HCEC 1CT (cell line): Measurements from ENCODE around the gene PDIA4.
A peak's percentile ranks its signal among the peaks of the same experiment; 100 is the strongest.
"Not testable (repeated sequence)": the region's sequence is repeated elsewhere in the genome, so short reads cannot be mapped to it uniquely, and the experiment has no call there.

Experiments used
- DNase-seq: peaks from one replicate; pipeline ENCODE4 v3.0.0-alpha.2; 2017

PDIA4 gene

GRCh38 chr7:149030439-149030838 lies 2.1 kb upstream of the PDIA4 start:
- not testable (repeated sequence) for DNase-seq

- peak; percentile 11 for DNase-seq
Observed at GRCh38 chr7:149027611-149028345, 527 bp downstream of the PDIA4 start.

- no peak for DNase-seq
Observed at GRCh38 chr7:149027055-149027454, 1.2 kb downstream of the PDIA4 start.

GRCh38 chr7:149023662-149024061 lies 4.6 kb downstream of the PDIA4 start:
- DNase-seq: no peak

GRCh38 chr7:149022756-149023360 lies 5.4 kb downstream of the PDIA4 start:
- DNase-seq: no peak

GRCh38 chr7:149021725-149022062 lies 6.6 kb downstream of the PDIA4 start:
- DNase-seq: no peak

- DNase-seq: no peak
Observed at GRCh38 chr7:149020483-149020882, 7.8 kb downstream of the PDIA4 start.

GRCh38 chr7:149016876-149017275 lies 11.4 kb downstream of the PDIA4 start:
- no peak for DNase-seq

GRCh38 chr7:149014309-149014708 lies 14.0 kb downstream of the PDIA4 start:
- no peak for DNase-seq

- no peak for DNase-seq
Observed at GRCh38 chr7:149013876-149014275, 14.4 kb downstream of the PDIA4 start.

GRCh38 chr7:149012730-149013129 lies 15.6 kb downstream of the PDIA4 start:
- DNase-seq: not testable (repeated sequence)

- no peak for DNase-seq
Observed at GRCh38 chr7:149011491-149011890, 16.8 kb downstream of the PDIA4 start.

GRCh38 chr7:149010451-149010850 lies 17.9 kb downstream of the PDIA4 start:
- DNase-seq: no peak

- no peak for DNase-seq
Observed at GRCh38 chr7:149009527-149009926, 18.8 kb downstream of the PDIA4 start.

- DNase-seq: no peak
Observed at GRCh38 chr7:149007611-149008010, 20.7 kb downstream of the PDIA4 start.

- DNase-seq: no peak
Observed at GRCh38 chr7:149007146-149007545, 21.2 kb downstream of the PDIA4 start.

GRCh38 chr7:149006345-149006725 lies 22.0 kb downstream of the PDIA4 start:
- DNase-seq: no peak

GRCh38 chr7:149005427-149006344 lies 22.6 kb downstream of the PDIA4 start:
- DNase-seq: peak; percentile 33

- no peak for DNase-seq
Observed at GRCh38 chr7:149004405-149005370, 23.6 kb downstream of the PDIA4 start.

- no peak for DNase-seq
Observed at GRCh38 chr7:149003560-149004305, 24.6 kb downstream of the PDIA4 start.

GRCh38 chr7:149003018-149003417 lies 25.3 kb downstream of the PDIA4 start:
- no peak for DNase-seq

- DNase-seq: no peak
Observed at GRCh38 chr7:149002604-149003003, 25.7 kb downstream of the PDIA4 start.
